Endodermal cell (in vitro differentiated cells): ENCODE data around the gene VPS33B. TPM values are rescaled to one million over a fixed set of nuclear protein-coding genes. Genes with fewer than 3 reads are reported as not detected.
A peak's percentile ranks its signal among the peaks of the same experiment; 100 is the strongest.

Source experiments
- DNase-seq: peaks from one replicate; pipeline ENCODE4 v3.0.0-alpha.2; 2017
- H3K27ac ChIP-seq: 2 replicates; pipeline ENCODE4 v1.5.1; 2013; ENCODE audit warnings: mild to moderate bottlenecking, low read depth, low read length, moderate library complexity
- H3K27me3 ChIP-seq: 2 replicates; pipeline ENCODE4 v1.6.1; 2013; ENCODE audit warnings: mild to moderate bottlenecking, low read length, moderate library complexity; ENCODE audit not compliant: insufficient read depth, control insufficient read depth, poor library complexity, severe bottlenecking
- H3K36me3 ChIP-seq: 2 replicates; pipeline ENCODE4 v1.7.0; 2013; ENCODE audit warnings: mild to moderate bottlenecking, low read length, moderate library complexity; ENCODE audit not compliant: control insufficient read depth, insufficient read depth
- H3K4me1 ChIP-seq: one replicate; pipeline ENCODE4 v1.7.0; 2013; ENCODE audit warnings: low read length; ENCODE audit not compliant: control insufficient read depth, insufficient read depth
- H3K4me3 ChIP-seq: 2 replicates; pipeline ENCODE4 v1.5.1; 2013; ENCODE audit warnings: mild to moderate bottlenecking, low read length, moderate library complexity
- H3K9ac ChIP-seq: 2 replicates; pipeline ENCODE4 v1.6.1; 2013; ENCODE audit warnings: mild to moderate bottlenecking, low read length, moderate library complexity; ENCODE audit not compliant: poor library complexity, severe bottlenecking; ENCODE audit errors: extremely low read depth
- H3K9me3 ChIP-seq: 2 replicates; pipeline ENCODE4 v1.6.1; 2013; ENCODE audit warnings: mild to moderate bottlenecking, low read length, moderate library complexity; ENCODE audit not compliant: control insufficient read depth
- H3K27ac Mint-ChIP-seq: 2 replicates; pipeline ENCODE4 v1.8.0; 2020; ENCODE audit warnings: mixed read lengths
- H3K27me3 Mint-ChIP-seq: 2 replicates; pipeline ENCODE4 v1.8.0; 2021; ENCODE audit warnings: mild to moderate bottlenecking, mixed read lengths; ENCODE audit not compliant: insufficient read depth
- H3K36me3 Mint-ChIP-seq: 2 replicates; pipeline ENCODE4 v1.8.0; 2020; ENCODE audit warnings: low read depth, mixed read lengths
- H3K4me1 Mint-ChIP-seq: 2 replicates; pipeline ENCODE4 v1.8.0; 2020; ENCODE audit warnings: mixed read lengths
- H3K4me3 Mint-ChIP-seq: 2 replicates; pipeline ENCODE4 v1.8.0; 2020; ENCODE audit warnings: mild to moderate bottlenecking, moderate library complexity, mixed read lengths
- H3K9me3 Mint-ChIP-seq: 2 replicates; pipeline ENCODE4 v1.8.0; 2020; ENCODE audit warnings: mild to moderate bottlenecking, mixed read lengths
- WGBS, 2 experiments: methylation state at CpG; one replicate each; pipeline versions ENCODE4 v1.1.5 to v1.1.7; 2013; ENCODE audit warnings: missing lambda C conversion rate in 2 of 2, mixed read lengths in 1 of 2; ENCODE audit not compliant: insufficient coverage in 1 of 2, insufficient read length in 1 of 2; 5-methylcytosine and 5-hydroxymethylcytosine counted together
- total RNA-seq, 2 donors: library from RNA; stranded (reverse); fragmentation: NEBNext Ultra II Directional in 1 of 2; extraction: Animal tissue kit (Norgen Biotek cat#: 25700) in 1 of 2; gene quantifications; 2 replicates in 1 of 2; 3 replicates in 1 of 2; pipeline ENCODE4 v1.2.1, GENCODE V29; 2021
- TF ChIP-seq, protein P1 (sequence below): fragments of 200-600 bp; sonication (generic); conservative IDR thresholded peaks from 2 replicates; pipeline ENCODE4 v1.5.0; 2021; ENCODE audit warnings: antibody characterized with exemption, mild to moderate bottlenecking

VPS33B gene
- total RNA-seq, 2 donors from 2014 or later, result 22.4 to 25.0 TPM

DNA sequence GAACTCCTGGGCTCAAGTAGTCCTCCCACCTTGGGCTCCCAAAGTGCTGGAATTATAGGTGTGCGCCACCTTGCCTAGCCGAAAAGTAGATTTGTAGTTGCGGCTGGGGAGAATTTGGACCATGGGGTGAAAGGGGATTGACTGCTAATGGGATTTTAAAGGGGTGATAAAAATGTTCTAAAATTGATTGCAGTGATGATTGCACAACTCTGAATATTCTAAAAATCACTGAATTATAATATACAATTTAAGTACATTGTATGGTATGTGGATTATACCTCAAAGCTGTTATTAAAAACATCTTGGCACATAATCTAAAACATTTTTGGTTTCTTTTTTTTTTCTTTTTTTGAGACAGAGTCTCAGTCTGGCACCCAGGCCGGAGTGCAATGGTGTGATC, 31.9 kb downstream of the VPS33B start:
- H3K4me1 ChIP-seq, result peaks cover 3% of the 10 kb centered on the region
- Mint-ChIP-seq H3K9me3 (peaks cover 2% of the 10 kb centered on the region), H3K27me3 (no peaks in the 10 kb centered on the region), H3K4me3 (no peak overlapping the region), H3K27ac (no peak overlapping the region), H3K4me1 (peaks cover 25% of the 10 kb centered on the region), H3K36me3 (peaks cover 2% of the 10 kb centered on the region)
- no peak for DNase-seq
- TF ChIP-seq, protein P1, sequence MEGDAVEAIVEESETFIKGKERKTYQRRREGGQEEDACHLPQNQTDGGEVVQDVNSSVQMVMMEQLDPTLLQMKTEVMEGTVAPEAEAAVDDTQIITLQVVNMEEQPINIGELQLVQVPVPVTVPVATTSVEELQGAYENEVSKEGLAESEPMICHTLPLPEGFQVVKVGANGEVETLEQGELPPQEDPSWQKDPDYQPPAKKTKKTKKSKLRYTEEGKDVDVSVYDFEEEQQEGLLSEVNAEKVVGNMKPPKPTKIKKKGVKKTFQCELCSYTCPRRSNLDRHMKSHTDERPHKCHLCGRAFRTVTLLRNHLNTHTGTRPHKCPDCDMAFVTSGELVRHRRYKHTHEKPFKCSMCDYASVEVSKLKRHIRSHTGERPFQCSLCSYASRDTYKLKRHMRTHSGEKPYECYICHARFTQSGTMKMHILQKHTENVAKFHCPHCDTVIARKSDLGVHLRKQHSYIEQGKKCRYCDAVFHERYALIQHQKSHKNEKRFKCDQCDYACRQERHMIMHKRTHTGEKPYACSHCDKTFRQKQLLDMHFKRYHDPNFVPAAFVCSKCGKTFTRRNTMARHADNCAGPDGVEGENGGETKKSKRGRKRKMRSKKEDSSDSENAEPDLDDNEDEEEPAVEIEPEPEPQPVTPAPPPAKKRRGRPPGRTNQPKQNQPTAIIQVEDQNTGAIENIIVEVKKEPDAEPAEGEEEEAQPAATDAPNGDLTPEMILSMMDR, result no peak
- H3K9ac ChIP-seq, result no peak overlapping the region
- no peaks in the 10 kb centered on the region for H3K27me3 ChIP-seq
- peaks cover 5% of the 10 kb centered on the region for H3K36me3 ChIP-seq
- H3K9me3 ChIP-seq, result no peaks in the 10 kb centered on the region
- no peak overlapping the region for H3K4me3 ChIP-seq
- H3K27ac ChIP-seq, result no peak overlapping the region
- WGBS, 2 experiments, result 98 to 100% methylated on average over 4 of the region's 4 CpGs

DNA sequence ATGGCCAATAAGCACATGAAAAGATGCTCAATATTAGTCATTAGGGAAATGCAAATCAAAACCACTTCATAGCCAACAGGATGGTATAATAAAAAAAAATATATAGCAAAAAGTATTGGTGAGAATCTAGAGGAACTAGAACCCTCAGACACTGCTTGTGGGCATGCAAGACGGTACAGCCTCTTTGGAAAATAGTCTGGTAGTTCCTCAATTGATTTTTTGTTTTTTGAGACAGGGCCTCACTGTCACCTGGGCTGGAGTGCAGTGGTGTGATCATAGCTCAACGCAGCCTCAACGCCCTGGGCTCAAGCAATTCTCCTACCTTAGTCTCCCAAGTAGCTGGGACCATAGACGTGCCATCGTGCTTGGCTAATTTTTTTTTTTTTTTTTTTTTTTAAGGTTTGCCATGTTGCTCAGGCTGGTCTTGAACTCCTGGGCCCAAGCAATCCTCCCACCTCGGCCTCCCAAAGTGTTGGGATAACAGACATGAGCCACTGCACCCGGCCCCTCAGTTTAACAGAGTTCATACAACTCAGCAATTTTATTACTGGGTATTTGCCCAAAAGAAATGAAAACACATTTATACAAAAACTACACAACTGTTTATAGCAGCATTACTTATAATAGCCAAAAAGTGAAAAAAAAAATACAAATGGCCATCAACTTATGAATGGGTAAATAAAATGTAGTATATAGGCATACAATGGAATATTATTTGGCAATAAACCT, 33.2 kb downstream of the VPS33B start:
- Mint-ChIP-seq H3K27me3 (no peaks in the 10 kb centered on the region), H3K27ac (no peak overlapping the region), H3K4me3 (no peak overlapping the region), H3K36me3 (peaks cover 4% of the 10 kb centered on the region), H3K9me3 (peaks cover under 1% of the 10 kb centered on the region), H3K4me1 (peaks cover 23% of the 10 kb centered on the region)
- H3K9ac ChIP-seq, result no peak overlapping the region
- no peak overlapping the region for H3K27ac ChIP-seq
- H3K27me3 ChIP-seq, result no peaks in the 10 kb centered on the region
- 93 to 95% methylated on average over 6 to 7 of the region's 7 CpGs for WGBS, 2 experiments
- TF ChIP-seq, protein P1, result no peak
- H3K4me1 ChIP-seq, result peaks cover 3% of the 10 kb centered on the region
- no peaks in the 10 kb centered on the region for H3K9me3 ChIP-seq
- no peak overlapping the region for H3K4me3 ChIP-seq
- no peak for DNase-seq
- H3K36me3 ChIP-seq, result peaks cover 9% of the 10 kb centered on the region

DNA sequence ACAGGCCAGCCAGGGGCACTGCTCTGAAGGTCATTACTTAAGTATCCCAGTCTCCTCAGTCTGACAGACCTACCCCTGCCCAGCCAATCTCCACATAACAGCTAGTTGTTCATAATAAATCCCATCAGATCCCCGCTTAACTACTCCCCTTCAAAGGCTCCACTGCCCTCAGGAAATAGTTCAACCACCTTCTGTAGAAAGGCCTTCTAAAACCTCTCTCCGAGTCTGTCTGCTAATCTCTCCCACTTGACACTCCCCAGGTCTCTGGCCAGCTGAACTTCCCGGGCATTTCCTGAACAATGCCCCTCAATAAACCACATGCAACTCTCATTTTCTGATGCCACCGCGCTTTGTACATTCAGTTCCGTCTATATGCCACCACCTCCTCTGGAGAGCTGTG, 34.1 kb downstream of the VPS33B start:
- Histone ChIP-seq H3K4me3 (no peak overlapping the region), H3K36me3 (peaks cover 19% of the 10 kb centered on the region), H3K27me3 (no peaks in the 10 kb centered on the region), H3K9me3 (no peaks in the 10 kb centered on the region), H3K27ac (no peak overlapping the region), H3K9ac (no peak overlapping the region), H3K4me1 (peaks cover 3% of the 10 kb centered on the region)
- Mint-ChIP-seq H3K9me3 (no peaks in the 10 kb centered on the region), H3K4me3 (no peak overlapping the region), H3K27ac (peak overlapping the region; percentile 6), H3K4me1 (peaks cover 26% of the 10 kb centered on the region), H3K36me3 (peaks cover 10% of the 10 kb centered on the region), H3K27me3 (no peaks in the 10 kb centered on the region)
- 86 to 89% methylated on average over 6 of the region's 6 CpGs for WGBS, 2 experiments
- no peak for DNase-seq
- TF ChIP-seq, protein P1, result no peak
